Neutrophil (primary cell): ENCODE data around the gene COPB1.

ENCODE experiments used
- H3K27ac ChIP-seq: fragments of 200-600 bp; sonication (generic); 2 replicates; pipeline ENCODE4 v1.5.1; 2016; ENCODE audit warnings: mild to moderate bottlenecking, moderate library complexity
- H3K27me3 ChIP-seq: fragments of 200-600 bp; sonication (generic); 2 replicates; pipeline ENCODE4 v1.6.0; 2016; ENCODE audit warnings: mild to moderate bottlenecking
- H3K36me3 ChIP-seq: fragments of 200-600 bp; sonication (generic); 2 replicates; pipeline ENCODE4 v1.5.1; 2017
- H3K4me1 ChIP-seq, 2 experiments: fragments of 200-600 bp in 1 of 2; sonication (generic) in 1 of 2; 1 replicate in 1 of 2; 2 replicates in 1 of 2; pipeline versions ENCODE4 v1.5.1 to v1.6.1; 2013 to 2016; ENCODE audit warnings: low read depth in 1 of 2, low read length in 1 of 2, mild to moderate bottlenecking in 1 of 2, moderate library complexity in 1 of 2; ENCODE audit not compliant: control insufficient read depth in 1 of 2, insufficient read depth in 1 of 2
- H3K4me3 ChIP-seq, 2 experiments: fragments of 200-600 bp in 1 of 2; sonication (generic) in 1 of 2; 1 replicate in 1 of 2; 2 replicates in 1 of 2; pipeline ENCODE4 v1.5.1; 2013 to 2016; ENCODE audit warnings: low read depth in 1 of 2, low read length in 1 of 2, mild to moderate bottlenecking in 1 of 2, moderate library complexity in 1 of 2
- H3K9me3 ChIP-seq: fragments of 200-600 bp; sonication (generic); 2 replicates; pipeline ENCODE4 v1.5.1; 2016
- CTCF ChIP-seq: fragments of 200-600 bp; sonication (generic); IDR thresholded peaks from 2 replicates; pipeline ENCODE4 v1.5.1; 2016; ENCODE audit warnings: antibody characterized with exemption

Gene COPB1

GRCh38 chr11:14418801-14419417, 80.7 kb downstream of the COPB1 start:
- H3K4me1 ChIP-seq = no peaks in the 10 kb centered on the region
- peaks cover 27% of the 10 kb centered on the region for H3K27me3 ChIP-seq
- no peak overlapping the region for H3K4me3 ChIP-seq
- no peaks in the 10 kb centered on the region for H3K9me3 ChIP-seq
- TF ChIP-seq CTCF = no peak
- no peaks in the 10 kb centered on the region for H3K36me3 ChIP-seq
- H3K27ac ChIP-seq = no peak overlapping the region

GRCh38 chr11:14417617-14418374, 81.8 kb downstream of the COPB1 start:
- H3K27ac ChIP-seq = no peak overlapping the region
- H3K27me3 ChIP-seq = peaks cover 18% of the 10 kb centered on the region
- H3K36me3 ChIP-seq = no peaks in the 10 kb centered on the region
- no peaks in the 10 kb centered on the region for H3K9me3 ChIP-seq
- H3K4me1 ChIP-seq = no peaks in the 10 kb centered on the region
- no peak for TF ChIP-seq CTCF
- no peak overlapping the region for H3K4me3 ChIP-seq

- Histone ChIP-seq H3K9me3 (no peaks in the 10 kb centered on the region), H3K27ac (no peak overlapping the region), H3K27me3 (peaks cover 12% of the 10 kb centered on the region), H3K4me3 (no peak overlapping the region), H3K4me1 (no peaks in the 10 kb centered on the region), H3K36me3 (no peaks in the 10 kb centered on the region)
- TF ChIP-seq CTCF = no peak
Observed at GRCh38 chr11:14417186-14417585, 82.4 kb downstream of the COPB1 start.

- no peak overlapping the region for H3K27ac ChIP-seq
- no peaks in the 10 kb centered on the region for H3K9me3 ChIP-seq
- H3K4me3 ChIP-seq = no peak overlapping the region
- H3K36me3 ChIP-seq = no peaks in the 10 kb centered on the region
- no peak for TF ChIP-seq CTCF
- no peaks in the 10 kb centered on the region for H3K27me3 ChIP-seq
- H3K4me1 ChIP-seq = no peaks in the 10 kb centered on the region
Observed at GRCh38 chr11:14414470-14415461, 84.8 kb downstream of the COPB1 start.

GRCh38 chr11:14413307-14414069, 86.1 kb downstream of the COPB1 start:
- Histone ChIP-seq H3K36me3 (no peaks in the 10 kb centered on the region), H3K4me1 (no peaks in the 10 kb centered on the region), H3K27me3 (no peaks in the 10 kb centered on the region), H3K4me3 (no peak overlapping the region), H3K27ac (no peak overlapping the region), H3K9me3 (no peaks in the 10 kb centered on the region)
- TF ChIP-seq CTCF = no peak
